HFF-Myc (cell line): ENCODE data around the gene VSIG8.

ENCODE experiments used
- DNase-seq: peaks from one replicate; pipeline ENCODE4 v3.0.0-alpha.2; 2011; ENCODE audit warnings: low read depth; ENCODE audit errors: extremely low read depth
- H3K4me3 ChIP-seq: replicated peaks from 2 replicates; pipeline ENCODE4 v1.5.1; 2011; ENCODE audit warnings: low read depth, mild to moderate bottlenecking, control low read depth, low read length
- TF ChIP-seq, protein P1 (sequence below): IDR thresholded peaks from 2 replicates; pipeline ENCODE4 v1.5.1; 2012; ENCODE audit warnings: mild to moderate bottlenecking, low read depth, low read length, control low read depth; ENCODE audit errors: missing control alignments

Gene VSIG8

GRCh38 chr1:159845751-159846629, 16.5 kb downstream of the VSIG8 start:
- H3K4me3 ChIP-seq, result no peak overlapping the region
- TF ChIP-seq, protein P1, sequence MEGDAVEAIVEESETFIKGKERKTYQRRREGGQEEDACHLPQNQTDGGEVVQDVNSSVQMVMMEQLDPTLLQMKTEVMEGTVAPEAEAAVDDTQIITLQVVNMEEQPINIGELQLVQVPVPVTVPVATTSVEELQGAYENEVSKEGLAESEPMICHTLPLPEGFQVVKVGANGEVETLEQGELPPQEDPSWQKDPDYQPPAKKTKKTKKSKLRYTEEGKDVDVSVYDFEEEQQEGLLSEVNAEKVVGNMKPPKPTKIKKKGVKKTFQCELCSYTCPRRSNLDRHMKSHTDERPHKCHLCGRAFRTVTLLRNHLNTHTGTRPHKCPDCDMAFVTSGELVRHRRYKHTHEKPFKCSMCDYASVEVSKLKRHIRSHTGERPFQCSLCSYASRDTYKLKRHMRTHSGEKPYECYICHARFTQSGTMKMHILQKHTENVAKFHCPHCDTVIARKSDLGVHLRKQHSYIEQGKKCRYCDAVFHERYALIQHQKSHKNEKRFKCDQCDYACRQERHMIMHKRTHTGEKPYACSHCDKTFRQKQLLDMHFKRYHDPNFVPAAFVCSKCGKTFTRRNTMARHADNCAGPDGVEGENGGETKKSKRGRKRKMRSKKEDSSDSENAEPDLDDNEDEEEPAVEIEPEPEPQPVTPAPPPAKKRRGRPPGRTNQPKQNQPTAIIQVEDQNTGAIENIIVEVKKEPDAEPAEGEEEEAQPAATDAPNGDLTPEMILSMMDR, result no peak
- no peak for DNase-seq

GRCh38 chr1:159843459-159843858, 19.0 kb downstream of the VSIG8 start:
- no peak overlapping the region for H3K4me3 ChIP-seq
- DNase-seq, result no peak
- TF ChIP-seq, protein P1, result no peak

DNA sequence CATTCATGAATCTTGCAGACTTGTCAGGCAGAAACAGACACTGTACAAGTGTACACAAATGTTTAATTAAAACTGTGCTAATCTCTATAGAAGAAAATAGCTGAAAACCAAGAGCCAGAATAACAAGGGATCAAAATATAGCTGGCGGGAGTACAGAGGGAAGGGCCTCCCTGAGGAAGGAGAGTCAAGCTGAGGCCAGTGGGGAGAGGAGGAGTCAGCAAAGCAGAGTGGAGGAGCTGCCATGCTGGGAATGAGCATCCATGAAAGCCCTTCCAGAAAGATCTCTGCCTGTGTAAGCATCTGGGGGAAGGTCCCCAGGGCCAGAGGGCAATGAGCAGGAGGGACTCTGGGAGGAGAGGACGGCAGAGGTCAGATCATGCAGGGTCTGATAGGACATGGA, 20.7 kb downstream of the VSIG8 start:
- TF ChIP-seq, protein P1, result no peak
- DNase-seq, result no peak
- H3K4me3 ChIP-seq, result no peak overlapping the region

DNA sequence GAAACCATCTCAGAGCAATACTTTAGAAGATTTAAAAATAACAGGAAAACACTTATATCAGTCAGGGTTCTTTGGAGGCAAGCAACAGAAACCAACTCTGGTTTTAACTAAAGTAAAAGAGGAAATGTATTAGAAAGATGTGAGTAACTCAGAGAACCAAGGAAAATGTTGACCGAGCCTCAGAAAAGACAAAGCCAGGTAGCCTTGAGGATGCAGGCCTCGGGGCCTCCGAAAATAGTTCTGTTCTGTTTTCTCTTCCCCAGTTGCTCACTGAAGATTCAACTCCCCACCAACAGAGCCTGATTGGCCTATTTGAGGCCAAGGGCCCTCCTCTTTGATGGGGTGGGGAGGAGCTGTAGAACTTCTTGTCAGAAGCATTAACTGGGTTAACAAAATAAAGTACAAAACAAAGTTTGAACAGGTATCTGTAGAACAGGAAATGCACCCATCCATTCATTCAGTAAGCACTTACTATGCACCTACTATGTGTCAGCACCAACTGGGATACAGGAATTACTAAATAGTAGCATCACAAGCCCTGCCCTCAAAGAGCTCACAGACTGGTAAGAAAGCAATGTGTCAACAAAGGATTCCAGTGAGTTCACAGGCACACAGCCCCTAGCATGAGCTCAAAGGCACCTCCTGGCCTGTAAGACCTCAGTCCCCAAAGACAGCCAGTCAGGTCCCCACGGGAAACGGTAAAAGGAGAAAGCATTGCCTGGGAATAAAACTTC, 23.2 kb downstream of the VSIG8 start:
- no peak overlapping the region for H3K4me3 ChIP-seq
- DNase-seq, result no peak
- TF ChIP-seq, protein P1, result no peak

- no peak for DNase-seq
- no peak overlapping the region for H3K4me3 ChIP-seq
- TF ChIP-seq, protein P1, result no peak
These were observed 23.7 kb downstream of the VSIG8 start for GRCh38 chr1:159838715-159839114.

DNA sequence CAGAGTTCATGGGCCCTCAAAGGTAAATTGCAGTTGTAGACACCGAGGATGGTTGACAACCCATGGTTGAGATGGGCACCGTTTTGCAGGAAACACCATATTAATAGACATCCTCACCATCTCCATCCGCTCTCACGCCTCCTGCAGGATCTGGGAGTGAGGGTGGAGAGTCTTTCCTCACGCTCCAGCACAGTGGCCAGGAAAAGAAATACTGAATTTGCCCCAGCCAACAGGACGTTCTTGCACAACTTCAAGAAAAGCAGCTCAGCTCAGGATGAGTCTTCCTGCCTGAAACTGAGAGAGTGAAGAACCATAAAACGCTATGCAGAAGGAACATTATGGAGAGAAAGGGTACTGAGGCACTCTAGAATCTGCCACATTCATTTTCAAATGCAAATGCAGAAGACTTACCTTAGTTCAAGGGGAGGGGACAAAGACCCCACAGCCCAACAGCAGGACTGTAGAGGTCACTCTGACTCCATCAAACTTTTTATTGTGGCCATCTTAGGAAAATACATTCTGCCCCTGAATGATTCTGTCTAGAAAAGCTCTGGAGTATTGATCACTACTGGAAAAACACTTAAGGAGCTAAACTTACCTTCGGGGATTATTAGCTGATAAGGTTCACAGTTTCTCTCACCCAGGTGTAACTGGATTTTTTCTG, 26.5 kb downstream of the VSIG8 start:
- TF ChIP-seq, protein P1, result no peak
- DNase-seq, result no peak
- no peak overlapping the region for H3K4me3 ChIP-seq
